GM23338 (cell line): ENCODE results near the gene PTP4A2.

Experiments used
- EZH2 ChIP-seq: fragments of 200-600 bp; sonication (generic); IDR thresholded peaks from one replicate; pipeline ENCODE4 v1.8.0; 2017; ENCODE audit warnings: antibody characterized with exemption, mild to moderate bottlenecking, low read depth; ENCODE audit not compliant: unreplicated experiment
- EZH2phosphoT487 ChIP-seq: fragments of 200-600 bp; sonication (generic); IDR thresholded peaks from one replicate; pipeline ENCODE4 v1.8.1; 2018; ENCODE audit warnings: antibody characterized with exemption; ENCODE audit not compliant: unreplicated experiment
- JUNB ChIP-seq: IDR thresholded peaks from one replicate; pipeline ENCODE4 v1.6.1; 2016; ENCODE audit warnings: antibody characterized with exemption; ENCODE audit not compliant: unreplicated experiment
- POLR2AphosphoS5 ChIP-seq: IDR thresholded peaks from 2 replicates; pipeline ENCODE4 v1.6.1; 2016; ENCODE audit warnings: antibody characterized with exemption, low read depth
- ZNF331 ChIP-seq: fragments of 250-450 bp; sonication (Bioruptor Pico); IDR thresholded peaks from 2 replicates; pipeline ENCODE4 v1.5.0; 2020; ENCODE audit warnings: low read depth, mild to moderate bottlenecking, moderate library complexity
- TF ChIP-seq, protein P1 (sequence below), 2 experiments: fragments of 200-600 bp in 1 of 2; sonication (generic) in 1 of 2; conservative IDR thresholded peaks; 2 replicates each; pipeline versions ENCODE4 v1.5.1 to v1.6.1; 2016 to 2017; ENCODE audit warnings: antibody characterized with exemption in 2 of 2, low read depth in 2 of 2, mild to moderate bottlenecking in 2 of 2, moderate library complexity in 1 of 2
- TF ChIP-seq, protein P2 (sequence below): IDR thresholded peaks from one replicate; pipeline ENCODE4 v1.6.1; 2018; ENCODE audit warnings: antibody characterized with exemption; ENCODE audit not compliant: unreplicated experiment

DNA sequence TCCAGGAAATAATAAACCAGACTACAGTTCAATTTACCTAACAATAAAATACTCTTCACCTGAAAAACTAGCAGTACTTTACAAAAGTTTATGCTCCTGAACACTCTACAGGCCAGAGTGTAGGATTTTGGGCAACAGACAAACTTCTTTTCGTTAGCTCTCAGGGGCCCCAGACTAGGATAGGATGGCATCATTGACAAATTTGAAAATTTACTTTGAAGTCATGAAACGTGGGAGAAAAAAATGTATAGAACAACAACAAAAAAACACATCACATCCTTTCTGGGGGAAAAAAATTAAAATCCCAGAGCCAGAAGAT is 1.2 kb downstream of the PTP4A2 start:
- TF ChIP-seq, protein P1, sequence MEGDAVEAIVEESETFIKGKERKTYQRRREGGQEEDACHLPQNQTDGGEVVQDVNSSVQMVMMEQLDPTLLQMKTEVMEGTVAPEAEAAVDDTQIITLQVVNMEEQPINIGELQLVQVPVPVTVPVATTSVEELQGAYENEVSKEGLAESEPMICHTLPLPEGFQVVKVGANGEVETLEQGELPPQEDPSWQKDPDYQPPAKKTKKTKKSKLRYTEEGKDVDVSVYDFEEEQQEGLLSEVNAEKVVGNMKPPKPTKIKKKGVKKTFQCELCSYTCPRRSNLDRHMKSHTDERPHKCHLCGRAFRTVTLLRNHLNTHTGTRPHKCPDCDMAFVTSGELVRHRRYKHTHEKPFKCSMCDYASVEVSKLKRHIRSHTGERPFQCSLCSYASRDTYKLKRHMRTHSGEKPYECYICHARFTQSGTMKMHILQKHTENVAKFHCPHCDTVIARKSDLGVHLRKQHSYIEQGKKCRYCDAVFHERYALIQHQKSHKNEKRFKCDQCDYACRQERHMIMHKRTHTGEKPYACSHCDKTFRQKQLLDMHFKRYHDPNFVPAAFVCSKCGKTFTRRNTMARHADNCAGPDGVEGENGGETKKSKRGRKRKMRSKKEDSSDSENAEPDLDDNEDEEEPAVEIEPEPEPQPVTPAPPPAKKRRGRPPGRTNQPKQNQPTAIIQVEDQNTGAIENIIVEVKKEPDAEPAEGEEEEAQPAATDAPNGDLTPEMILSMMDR (conservative IDR thresholded peaks at IDR 0.05; ENCODE audit: low read depth in 2 of 2) = no peak
- TF ChIP-seq EZH2phosphoT487 (no peak), JUNB (no peak), POLR2AphosphoS5 (no peak), ZNF331 (CRISPR knock-in tag) (no peak), EZH2 (no peak)
- TF ChIP-seq, protein P2, sequence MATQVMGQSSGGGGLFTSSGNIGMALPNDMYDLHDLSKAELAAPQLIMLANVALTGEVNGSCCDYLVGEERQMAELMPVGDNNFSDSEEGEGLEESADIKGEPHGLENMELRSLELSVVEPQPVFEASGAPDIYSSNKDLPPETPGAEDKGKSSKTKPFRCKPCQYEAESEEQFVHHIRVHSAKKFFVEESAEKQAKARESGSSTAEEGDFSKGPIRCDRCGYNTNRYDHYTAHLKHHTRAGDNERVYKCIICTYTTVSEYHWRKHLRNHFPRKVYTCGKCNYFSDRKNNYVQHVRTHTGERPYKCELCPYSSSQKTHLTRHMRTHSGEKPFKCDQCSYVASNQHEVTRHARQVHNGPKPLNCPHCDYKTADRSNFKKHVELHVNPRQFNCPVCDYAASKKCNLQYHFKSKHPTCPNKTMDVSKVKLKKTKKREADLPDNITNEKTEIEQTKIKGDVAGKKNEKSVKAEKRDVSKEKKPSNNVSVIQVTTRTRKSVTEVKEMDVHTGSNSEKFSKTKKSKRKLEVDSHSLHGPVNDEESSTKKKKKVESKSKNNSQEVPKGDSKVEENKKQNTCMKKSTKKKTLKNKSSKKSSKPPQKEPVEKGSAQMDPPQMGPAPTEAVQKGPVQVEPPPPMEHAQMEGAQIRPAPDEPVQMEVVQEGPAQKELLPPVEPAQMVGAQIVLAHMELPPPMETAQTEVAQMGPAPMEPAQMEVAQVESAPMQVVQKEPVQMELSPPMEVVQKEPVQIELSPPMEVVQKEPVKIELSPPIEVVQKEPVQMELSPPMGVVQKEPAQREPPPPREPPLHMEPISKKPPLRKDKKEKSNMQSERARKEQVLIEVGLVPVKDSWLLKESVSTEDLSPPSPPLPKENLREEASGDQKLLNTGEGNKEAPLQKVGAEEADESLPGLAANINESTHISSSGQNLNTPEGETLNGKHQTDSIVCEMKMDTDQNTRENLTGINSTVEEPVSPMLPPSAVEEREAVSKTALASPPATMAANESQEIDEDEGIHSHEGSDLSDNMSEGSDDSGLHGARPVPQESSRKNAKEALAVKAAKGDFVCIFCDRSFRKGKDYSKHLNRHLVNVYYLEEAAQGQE = no peak
